Lung microvascular endothelial cell (primary cell): Measurements from ENCODE around the gene ZFY. TPM values are rescaled to one million over a fixed set of nuclear protein-coding genes. Genes with fewer than 3 reads are reported as not detected.

Experiments used
- DNase-seq, 2 donors: peaks; one replicate each; pipeline versions ENCODE4 v3.0.0 to v3.0.0-alpha.2; 2010; ENCODE audit warnings: low read depth in 2 of 2
- total RNA-seq: library from RNA; depleted of rRNA; stranded (reverse); fragments of >200 nt; gene quantifications from 2 replicates; pipeline ENCODE4 v1.2.1, GENCODE V29; 2014

The ZFY gene
- 19.4 TPM in 1 of 2 replicates, not detected in the other for total RNA-seq

- DNase-seq = no peak
Observed at GRCh38 chrY:2934861-2935715, at the start of gene ZFY. Gene ZFY (plus strand): TSS chrY:2935381. CDS start chrY:2953937, 18,556 bp downstream.

DNA sequence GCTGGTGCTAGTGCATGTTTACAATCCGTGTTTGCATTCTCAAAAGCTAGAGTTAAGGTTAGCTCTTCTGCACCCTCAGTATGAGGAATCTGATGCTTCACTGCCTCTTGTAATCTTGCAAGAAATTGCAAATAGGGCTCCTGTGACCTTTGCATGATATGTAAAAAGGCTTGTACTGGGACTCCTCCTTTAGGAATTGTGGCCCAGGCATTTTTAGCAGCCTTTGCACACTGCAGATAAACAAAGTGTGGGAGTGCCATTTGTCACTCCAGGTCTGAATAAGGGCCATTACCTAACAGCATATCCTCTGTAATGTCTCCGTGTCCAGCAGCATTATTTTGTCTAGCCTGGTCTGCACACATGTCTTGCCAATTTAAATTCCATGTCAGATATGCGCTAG lies 49.3 kb upstream of the ZFY start:
- DNase-seq = no peak

DNA sequence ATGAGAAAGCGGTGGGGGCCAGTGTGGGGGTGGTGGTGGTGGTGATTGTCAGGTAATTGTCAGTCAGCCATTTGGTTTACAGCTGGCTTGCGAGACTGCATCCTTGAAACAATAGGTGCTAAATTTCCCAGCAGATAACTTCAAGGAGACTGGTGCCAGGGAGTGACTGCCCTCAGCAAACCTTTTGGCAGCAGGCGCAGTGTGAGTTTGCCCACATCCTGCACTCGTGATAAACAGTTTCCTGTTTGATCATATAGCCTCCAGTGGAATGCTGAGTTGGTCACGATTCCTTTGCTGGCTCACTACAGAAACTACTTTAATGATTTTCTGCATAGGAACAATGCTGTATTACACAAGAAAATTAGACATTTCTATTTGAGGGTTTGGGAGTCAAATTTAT lies 47.8 kb upstream of the ZFY start:
- DNase-seq = no peak

- no peak for DNase-seq
Observed at GRCh38 chrY:2887955-2888354, 47.2 kb upstream of the ZFY start.

DNA sequence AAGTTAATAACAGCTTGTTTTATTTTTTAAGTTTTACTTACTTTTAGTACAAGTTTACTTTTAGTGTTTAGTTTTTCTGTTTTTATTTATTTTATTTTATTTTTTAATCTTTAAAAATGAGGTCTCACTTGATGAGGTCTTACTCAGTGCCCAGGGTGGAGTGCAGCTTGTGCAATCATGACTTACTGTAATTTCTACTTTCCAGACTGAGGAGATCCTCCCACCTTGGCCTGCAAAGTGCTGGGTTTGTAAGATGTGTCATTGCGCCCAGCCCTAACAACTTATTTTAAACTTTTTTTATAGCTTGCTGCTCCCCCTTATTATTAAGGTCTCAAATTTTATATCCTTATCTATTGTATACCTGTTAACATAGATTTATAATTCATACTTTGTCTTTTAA lies 41.7 kb upstream of the ZFY start:
- no peak for DNase-seq

DNA sequence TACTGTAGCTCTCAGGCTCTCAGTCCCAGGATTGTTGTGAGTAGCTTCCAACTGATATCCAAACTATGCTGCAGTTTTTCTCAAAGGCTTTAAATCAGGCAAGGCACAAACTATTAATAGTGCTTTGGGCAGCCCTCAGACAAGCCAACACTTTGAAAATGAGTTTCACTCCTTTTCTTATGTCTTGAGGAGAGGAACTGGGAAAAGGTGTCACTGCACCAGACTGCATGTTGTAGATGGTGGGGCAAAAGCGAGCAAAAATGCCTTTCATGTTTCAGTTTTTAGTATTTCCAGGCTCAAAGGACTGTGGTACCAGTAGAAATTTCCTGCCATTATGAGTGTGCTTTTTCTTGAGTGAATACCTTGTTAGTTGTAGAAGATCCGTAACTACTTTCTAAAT lies 39.1 kb upstream of the ZFY start:
- no peak for DNase-seq

DNA sequence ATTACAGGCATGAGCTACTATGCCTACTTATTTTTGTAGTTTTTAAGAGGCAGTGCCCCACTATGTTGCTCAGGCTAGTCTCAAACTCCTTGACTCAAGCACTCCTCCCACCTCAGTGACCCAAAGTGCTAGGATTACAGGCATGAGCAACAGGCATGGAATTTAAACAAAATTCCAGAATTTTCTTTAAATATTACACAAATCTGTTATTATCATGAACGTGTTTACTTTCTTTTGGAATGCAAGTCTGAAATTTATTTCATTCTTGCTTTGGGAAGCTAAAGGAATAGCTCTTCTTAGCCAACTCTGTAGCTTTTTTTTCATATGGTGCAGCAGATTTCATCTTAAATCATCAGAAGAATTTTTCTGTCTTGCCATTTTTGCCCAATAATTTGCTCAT lies 27.8 kb upstream of the ZFY start:
- DNase-seq = no peak

GRCh38 chrY:2913066-2913815 lies 21.9 kb upstream of the ZFY start:
- no peak for DNase-seq

- no peak for DNase-seq
Observed at GRCh38 chrY:2934078-2934477, 1.1 kb upstream of the ZFY start.

DNA sequence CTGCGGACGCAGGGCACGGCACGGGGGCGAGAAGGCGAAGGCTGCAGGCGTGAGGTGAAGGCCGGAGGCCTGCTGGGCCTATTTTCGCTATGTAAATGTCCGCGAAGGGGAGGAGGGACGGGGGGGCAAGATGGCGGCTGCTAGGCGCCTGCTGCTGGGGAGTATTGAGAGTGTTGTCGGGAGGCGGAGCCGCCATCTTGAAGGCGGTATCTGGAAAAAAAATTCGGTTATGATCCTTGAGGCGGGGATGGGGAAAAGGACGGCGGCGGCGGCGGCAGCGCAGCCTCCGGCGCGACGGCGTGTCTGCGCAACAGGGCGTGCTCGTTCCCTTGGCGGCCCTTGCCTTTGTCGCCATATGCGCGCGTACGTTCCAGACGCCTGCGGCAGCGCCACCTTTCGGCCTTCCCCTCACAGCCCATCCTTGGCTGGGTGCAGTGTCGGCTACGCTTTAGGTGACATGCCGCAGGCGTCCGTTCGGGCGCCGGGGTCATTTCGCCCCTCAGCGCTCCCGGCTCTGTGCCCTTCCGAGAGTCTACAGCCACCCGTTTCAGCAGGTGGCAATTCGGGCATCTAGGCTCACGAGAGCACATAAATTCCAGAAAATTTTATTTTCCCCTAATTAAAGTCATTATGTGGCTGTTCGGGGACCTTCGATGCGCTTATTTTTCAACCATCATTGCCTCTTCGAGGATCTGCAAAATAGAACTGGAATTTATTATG lies 695 bp downstream of the ZFY start:
- no peak for DNase-seq

- DNase-seq = no peak
Observed at GRCh38 chrY:2936436-2936750, 1.2 kb downstream of the ZFY start.

DNA sequence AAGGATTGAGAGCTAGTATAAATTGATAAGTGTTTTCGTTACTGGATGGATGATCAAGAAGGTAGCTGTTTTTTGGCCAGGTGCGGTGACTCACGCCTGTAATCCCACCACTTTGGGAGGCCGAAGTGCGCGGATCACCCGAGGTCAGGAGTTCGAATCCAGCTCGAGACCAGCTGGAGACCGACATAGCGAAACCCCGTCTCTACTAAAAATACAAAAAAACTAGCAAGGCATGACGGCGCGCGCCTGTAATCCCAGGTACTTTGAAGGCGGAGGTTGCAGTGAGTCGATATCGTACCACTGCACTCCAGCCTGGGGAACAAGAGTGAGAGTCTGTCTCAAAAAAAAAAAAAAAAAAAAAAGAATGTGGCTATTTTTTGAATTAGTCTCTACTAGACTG lies 2.0 kb downstream of the ZFY start:
- DNase-seq = no peak

GRCh38 chrY:2949590-2950252 lies 14.5 kb downstream of the ZFY start:
- DNase-seq = no peak

DNA sequence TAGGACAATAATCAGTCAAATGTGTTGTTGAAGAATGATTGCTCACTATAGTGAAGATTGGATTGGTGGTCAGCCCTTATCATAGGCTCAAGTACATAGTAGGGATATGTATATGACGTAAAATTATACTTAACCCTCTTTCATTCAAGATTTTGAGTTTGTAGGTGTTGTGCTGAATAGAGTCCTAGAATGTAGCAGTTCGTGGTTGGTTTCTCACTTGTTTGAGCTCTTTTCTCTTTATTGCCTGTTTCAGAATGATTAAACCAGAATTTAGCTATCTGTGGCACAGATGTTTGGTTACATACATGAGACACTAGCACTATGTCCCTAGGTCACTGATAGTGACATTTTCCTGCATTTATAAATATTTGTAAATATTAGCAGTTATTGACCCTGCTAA lies 15.5 kb downstream of the ZFY start:
- DNase-seq = no peak

- no peak for DNase-seq
Observed at GRCh38 chrY:2952912-2953311, 17.7 kb downstream of the ZFY start.

GRCh38 chrY:2954735-2955134 lies 19.6 kb downstream of the ZFY start:
- DNase-seq = no peak

GRCh38 chrY:2955561-2955960 lies 20.4 kb downstream of the ZFY start:
- DNase-seq = no peak

DNA sequence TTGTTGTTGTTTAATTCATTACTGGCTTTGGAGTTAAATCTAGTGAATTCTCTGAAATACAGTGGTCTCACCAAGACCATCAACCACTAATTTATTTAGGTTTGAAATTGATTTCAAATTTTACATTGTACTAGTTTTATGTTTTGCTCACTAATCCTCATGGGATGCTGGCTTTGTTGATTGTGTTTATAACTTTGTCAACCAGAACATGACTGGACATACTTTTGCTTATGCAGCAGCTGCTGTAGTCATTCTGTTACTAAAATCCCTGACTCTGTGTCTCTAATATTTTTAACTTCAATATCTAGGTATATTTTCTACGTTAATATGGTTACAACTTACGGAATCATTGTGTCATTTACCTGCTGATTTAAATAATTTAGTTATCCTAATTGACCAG lies 26.9 kb downstream of the ZFY start:
- no peak for DNase-seq

DNA sequence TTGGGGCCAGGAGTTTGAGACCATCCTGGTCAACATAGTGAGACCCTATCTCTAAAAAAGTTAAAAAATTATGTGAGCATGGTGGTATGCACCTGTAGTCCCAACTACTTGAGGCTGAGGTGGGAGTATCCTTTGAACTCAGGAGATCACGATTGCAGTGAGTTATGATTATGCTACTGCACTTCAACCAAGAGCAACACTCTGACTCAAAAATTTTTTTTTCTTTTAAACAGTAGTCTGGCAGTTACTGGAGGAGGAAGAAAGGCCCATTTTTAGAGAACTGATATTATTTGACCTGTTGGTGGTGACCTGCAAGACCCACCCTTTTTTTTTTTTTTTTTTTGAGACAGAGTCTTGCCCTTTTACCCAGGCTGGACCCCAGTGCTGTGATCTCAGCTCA lies 29.6 kb downstream of the ZFY start:
- no peak for DNase-seq

DNA sequence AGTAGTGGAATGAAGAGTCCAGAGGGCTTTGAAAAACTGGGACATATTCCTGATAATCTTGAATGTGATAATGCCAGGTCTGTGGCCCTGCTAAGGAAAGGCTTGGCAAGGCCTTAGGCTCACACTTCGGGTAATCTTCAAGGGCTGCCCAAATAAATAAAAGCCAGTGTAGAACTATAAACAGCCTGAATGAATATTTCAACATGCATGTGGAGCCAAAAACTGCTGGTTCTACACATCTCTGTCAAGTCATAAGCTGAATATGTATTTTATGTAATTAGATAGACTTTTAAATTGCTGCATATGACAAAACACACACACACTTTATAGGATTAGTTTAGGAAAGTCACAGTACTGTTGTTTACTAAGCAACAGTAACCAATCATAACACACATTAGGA lies 30.4 kb downstream of the ZFY start:
- no peak for DNase-seq

- no peak for DNase-seq
Observed at GRCh38 chrY:2969561-2969960, 34.4 kb downstream of the ZFY start.

DNA sequence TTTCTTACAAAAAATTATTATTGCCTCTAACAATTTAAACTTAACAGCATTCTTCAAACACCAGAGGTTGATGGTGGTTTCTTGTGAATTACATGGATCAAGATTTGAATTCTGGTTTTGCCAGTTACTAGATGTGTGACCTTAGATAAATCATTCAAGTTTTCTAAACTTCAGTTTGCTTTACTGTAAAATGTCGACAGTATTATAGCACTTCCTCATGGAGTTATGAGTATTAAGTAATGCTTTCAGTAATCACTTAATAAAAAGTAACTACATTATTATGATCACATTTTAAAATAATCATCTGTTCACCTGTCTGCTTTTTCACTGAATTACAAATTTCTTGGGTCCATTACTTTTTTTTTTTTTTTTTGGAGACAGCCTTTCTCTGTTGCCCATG lies 37.5 kb downstream of the ZFY start:
- DNase-seq = no peak
